AG10803 (cell line): ENCODE data around the gene TTC32.
A peak's percentile ranks its signal among the peaks of the same experiment; 100 is the strongest.

Experiments
- DNase-seq: peaks from one replicate; pipeline ENCODE4 v3.0.0; 2010; ENCODE audit warnings: low read depth
- H3K4me3 ChIP-seq: 2 replicates; pipeline ENCODE4 v1.5.1; 2011; ENCODE audit warnings: mild to moderate bottlenecking, low read length, control low read depth
- CTCF ChIP-seq: conservative IDR thresholded peaks from 2 replicates; pipeline ENCODE4 v1.5.1; 2011; ENCODE audit warnings: mild to moderate bottlenecking, low read length, control low read depth, inconsistent platforms

TTC32 gene

GRCh38 chr2:19857100-19857499 is 44.7 kb downstream of the TTC32 start:
- no peak for DNase-seq
- no peak overlapping the region for H3K4me3 ChIP-seq
- no peak for TF ChIP-seq CTCF

- DNase-seq: no peak
- no peak for TF ChIP-seq CTCF
- no peak overlapping the region for H3K4me3 ChIP-seq
Measured at GRCh38 chr2:19855542-19856431, 46.0 kb downstream of the TTC32 start.

- no peak for DNase-seq
- no peak overlapping the region for H3K4me3 ChIP-seq
- TF ChIP-seq CTCF: no peak
Measured at GRCh38 chr2:19854596-19855541, 46.9 kb downstream of the TTC32 start.

- no peak overlapping the region for H3K4me3 ChIP-seq
- DNase-seq: no peak
- TF ChIP-seq CTCF: peak; percentile 18
Measured at GRCh38 chr2:19851116-19851695, 50.6 kb downstream of the TTC32 start.

- DNase-seq: no peak
- H3K4me3 ChIP-seq: no peak overlapping the region
- TF ChIP-seq CTCF: no peak
Measured at GRCh38 chr2:19850056-19851050, 51.4 kb downstream of the TTC32 start.

- DNase-seq: no peak
- no peak for TF ChIP-seq CTCF
- H3K4me3 ChIP-seq: no peak overlapping the region
Measured at GRCh38 chr2:19848952-19849351, 52.8 kb downstream of the TTC32 start.
